ENCODE measurements around the gene CCR5.
"Not testable (repeated sequence)": the region's sequence is repeated elsewhere in the genome, so short reads cannot be mapped to it uniquely, and the experiment has no call there.

The CCR5 gene

DNA sequence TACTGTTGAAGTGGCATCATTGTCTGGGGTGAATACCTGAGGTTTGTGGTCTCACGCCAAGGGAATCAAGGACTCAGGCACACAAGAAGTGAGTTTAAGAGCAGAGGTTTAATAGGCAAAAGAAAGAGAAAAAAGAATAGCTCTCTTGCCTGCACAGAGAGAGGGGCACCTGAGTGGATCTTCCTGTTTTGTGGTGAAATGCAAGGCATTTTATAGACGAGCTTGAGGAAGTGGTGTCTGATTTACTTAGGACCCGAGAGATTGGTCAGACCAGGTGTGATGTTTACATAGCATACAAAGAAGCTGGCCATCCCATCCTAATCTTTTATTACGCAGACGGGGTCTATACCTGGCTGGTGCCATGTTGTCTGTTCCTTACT is 13.2 kb downstream of the CCR5 start:
- Histone ChIP-seq H3K9me2 (replicated peaks; ENCODE audit: low read depth, low read length) (no peaks in the 10 kb centered on the region), H3K36me3 (ENCODE audit: insufficient read depth, low read length) (no peaks in the 10 kb centered on the region), H3K9me3 (ENCODE audit: insufficient read depth, low read depth, low read length) (no peaks in the 10 kb centered on the region), H2AFZ (ENCODE audit: low read length) (no peak overlapping the region), H3F3A (ENCODE audit: low read depth) (no peaks in the 10 kb centered on the region), H3K4me3 (ENCODE audit: low read length, poor library complexity, severe bottlenecking) (peak overlapping the region; percentile 37), H3K79me2 (ENCODE audit: insufficient read depth, low read length) (no peaks in the 10 kb centered on the region), H3K4me1 (ENCODE audit: insufficient read depth, low read length, poor library complexity, severe bottlenecking) (peaks cover 50% of the 10 kb centered on the region), H3K27me3 (ENCODE audit: insufficient read depth, low read length, poor library complexity, severe bottlenecking) (no peaks in the 10 kb centered on the region), H4K20me1 (ENCODE audit: insufficient read depth, low read length, poor library complexity, severe bottlenecking) (no peaks in the 10 kb centered on the region), H3K9ac (ENCODE audit: low read depth, low read length, poor library complexity, severe bottlenecking) (peak overlapping the region; percentile 13), H3K4me2 (ENCODE audit: low read depth, low read length, poor library complexity, severe bottlenecking) (peak overlapping the region; percentile 57)
- no peak for TF ChIP-seq EZH2phosphoT487 (IDR thresholded peaks at IDR 0.05; ENCODE audit: borderline replicate concordance)

GRCh38 chr3:46386205-46386604 is 15.5 kb downstream of the CCR5 start:
- peak overlapping the region; percentile 26 for H3K9ac ChIP-seq (ENCODE audit: low read depth, low read length, poor library complexity, severe bottlenecking)
- H3K4me3 ChIP-seq (ENCODE audit: low read length, poor library complexity, severe bottlenecking): no peak overlapping the region
- H3K9me2 ChIP-seq (replicated peaks; ENCODE audit: low read depth, low read length): no peaks in the 10 kb centered on the region
- no peaks in the 10 kb centered on the region for H3K36me3 ChIP-seq (ENCODE audit: insufficient read depth, low read length)
- no peaks in the 10 kb centered on the region for H3K27me3 ChIP-seq (ENCODE audit: insufficient read depth, low read length, poor library complexity, severe bottlenecking)
- no peaks in the 10 kb centered on the region for H3K9me3 ChIP-seq (ENCODE audit: insufficient read depth, low read depth, low read length)
- TF ChIP-seq CTCF (conservative IDR thresholded peaks at IDR 0.05; ENCODE audit: low read length): no peak
- TF ChIP-seq EZH2phosphoT487 (IDR thresholded peaks at IDR 0.05; ENCODE audit: borderline replicate concordance): no peak
- peak overlapping the region; percentile 36 for H3K4me2 ChIP-seq (ENCODE audit: low read depth, low read length, poor library complexity, severe bottlenecking)
- peaks cover 39% of the 10 kb centered on the region for H3K4me1 ChIP-seq (ENCODE audit: insufficient read depth, low read length, poor library complexity, severe bottlenecking)
- no peaks in the 10 kb centered on the region for H4K20me1 ChIP-seq (ENCODE audit: insufficient read depth, low read length, poor library complexity, severe bottlenecking)
- no peaks in the 10 kb centered on the region for H3K79me2 ChIP-seq (ENCODE audit: insufficient read depth, low read length)
- H2AFZ ChIP-seq (ENCODE audit: low read length): no peak overlapping the region
- H3F3A ChIP-seq (ENCODE audit: low read depth): no peaks in the 10 kb centered on the region

GRCh38 chr3:46388847-46389246 is 18.1 kb downstream of the CCR5 start:
- H3F3A ChIP-seq (ENCODE audit: low read depth); H3K4me3 ChIP-seq (ENCODE audit: low read length, poor library complexity, severe bottlenecking); H3K36me3 ChIP-seq (ENCODE audit: insufficient read depth, low read length); H3K9ac ChIP-seq (ENCODE audit: low read depth, low read length, poor library complexity, severe bottlenecking); H3K4me2 ChIP-seq (ENCODE audit: low read depth, low read length, poor library complexity, severe bottlenecking); H4K20me1 ChIP-seq (ENCODE audit: insufficient read depth, low read length, poor library complexity, severe bottlenecking); H3K79me2 ChIP-seq (ENCODE audit: insufficient read depth, low read length); H2AFZ ChIP-seq (ENCODE audit: low read length); H3K27me3 ChIP-seq (ENCODE audit: insufficient read depth, low read length, poor library complexity, severe bottlenecking); H3K9me3 ChIP-seq (ENCODE audit: insufficient read depth, low read depth, low read length); H3K9me2 ChIP-seq (replicated peaks; ENCODE audit: low read depth, low read length): not testable (repeated sequence)
- H3K4me1 ChIP-seq (ENCODE audit: insufficient read depth, low read length, poor library complexity, severe bottlenecking): peaks cover 26% of the 10 kb centered on the region

DNA sequence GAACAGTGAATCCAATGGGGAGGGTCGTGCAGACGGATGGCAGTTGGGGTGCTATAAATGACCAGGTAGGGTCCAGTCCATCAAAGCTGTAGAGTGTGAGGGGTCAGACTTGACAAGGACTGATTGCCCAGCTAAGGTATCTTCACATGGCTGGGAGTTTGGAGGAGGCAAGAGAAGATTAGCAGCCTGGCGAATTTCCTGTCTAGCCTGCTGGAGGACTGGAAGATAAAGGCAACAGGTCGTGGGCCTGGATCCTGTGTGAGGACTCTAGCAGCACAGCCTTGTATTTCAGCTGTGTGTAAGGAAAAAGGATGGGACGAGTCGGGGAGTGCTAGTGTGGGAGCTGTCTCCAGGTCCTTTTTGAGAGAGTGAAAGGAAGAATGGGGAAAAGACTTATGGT is 18.6 kb downstream of the CCR5 start:
- no peak overlapping the region for H3K4me3 ChIP-seq (ENCODE audit: low read length, poor library complexity, severe bottlenecking)
- no peaks in the 10 kb centered on the region for H3K79me2 ChIP-seq (ENCODE audit: insufficient read depth, low read length)
- H3K4me2 ChIP-seq (ENCODE audit: low read depth, low read length, poor library complexity, severe bottlenecking): no peak overlapping the region
- no peaks in the 10 kb centered on the region for H3K27me3 ChIP-seq (ENCODE audit: insufficient read depth, low read length, poor library complexity, severe bottlenecking)
- H2AFZ ChIP-seq (ENCODE audit: low read length): no peak overlapping the region
- no peaks in the 10 kb centered on the region for H3K36me3 ChIP-seq (ENCODE audit: insufficient read depth, low read length)
- H4K20me1 ChIP-seq (ENCODE audit: insufficient read depth, low read length, poor library complexity, severe bottlenecking): no peaks in the 10 kb centered on the region
- H3K9me2 ChIP-seq (replicated peaks; ENCODE audit: low read depth, low read length): no peaks in the 10 kb centered on the region
- no peaks in the 10 kb centered on the region for H3K9me3 ChIP-seq (ENCODE audit: insufficient read depth, low read depth, low read length)
- peaks cover 22% of the 10 kb centered on the region for H3K4me1 ChIP-seq (ENCODE audit: insufficient read depth, low read length, poor library complexity, severe bottlenecking)
- no peaks in the 10 kb centered on the region for H3F3A ChIP-seq (ENCODE audit: low read depth)
- H3K9ac ChIP-seq (ENCODE audit: low read depth, low read length, poor library complexity, severe bottlenecking): no peak overlapping the region
- TF ChIP-seq CTCF (conservative IDR thresholded peaks at IDR 0.05; ENCODE audit: low read length) (no peak), EZH2phosphoT487 (IDR thresholded peaks at IDR 0.05; ENCODE audit: borderline replicate concordance) (no peak)

DNA sequence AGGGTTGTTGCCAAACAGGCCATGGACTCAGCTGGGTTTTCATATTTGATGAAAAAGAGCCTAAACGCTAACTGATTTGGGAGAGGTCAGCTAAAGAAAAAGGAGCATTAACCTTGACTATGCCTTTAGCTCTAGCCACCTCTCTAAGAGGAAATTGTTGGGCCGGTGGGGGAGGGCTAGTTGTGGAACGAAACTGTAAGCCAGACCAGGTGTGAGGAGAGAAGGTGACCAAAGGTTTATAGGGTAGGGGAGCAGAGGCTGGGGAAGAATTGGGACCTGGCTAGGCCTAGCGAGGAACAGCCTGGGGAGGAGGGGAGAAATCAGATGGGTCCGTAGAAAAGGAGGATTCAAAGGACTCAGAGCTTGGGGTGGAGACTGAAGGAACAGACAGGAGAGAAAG is 20.8 kb downstream of the CCR5 start:
- H2AFZ ChIP-seq (ENCODE audit: low read length); H3F3A ChIP-seq (ENCODE audit: low read depth); H3K4me2 ChIP-seq (ENCODE audit: low read depth, low read length, poor library complexity, severe bottlenecking); H3K36me3 ChIP-seq (ENCODE audit: insufficient read depth, low read length); H3K79me2 ChIP-seq (ENCODE audit: insufficient read depth, low read length); H3K27me3 ChIP-seq (ENCODE audit: insufficient read depth, low read length, poor library complexity, severe bottlenecking); H3K4me3 ChIP-seq (ENCODE audit: low read length, poor library complexity, severe bottlenecking); H3K9me2 ChIP-seq (replicated peaks; ENCODE audit: low read depth, low read length); H3K4me1 ChIP-seq (ENCODE audit: insufficient read depth, low read length, poor library complexity, severe bottlenecking); H3K9me3 ChIP-seq (ENCODE audit: insufficient read depth, low read depth, low read length); H3K9ac ChIP-seq (ENCODE audit: low read depth, low read length, poor library complexity, severe bottlenecking); H4K20me1 ChIP-seq (ENCODE audit: insufficient read depth, low read length, poor library complexity, severe bottlenecking): not testable (repeated sequence)
